ENCODE measurements around the gene TMEM30B. TPM values are rescaled to one million over a fixed set of nuclear protein-coding genes. Genes with fewer than 3 reads are reported as not detected.

The TMEM30B gene
- total and polyA plus RNA-seq, 2 of the 4 experiments (the other 2 are of a cell fraction): 0.03 TPM; not detected in 1

- no peak overlapping the region for H2AK5ac ChIP-seq (ENCODE audit: low read depth, low read length)
- H3K27ac ChIP-seq (ENCODE audit: insufficient read depth, low read length): no peak overlapping the region
- DNase-seq (no peak), ATAC-seq (ENCODE audit: low read depth) (no peak)
- H2AK9ac ChIP-seq (replicated peaks; ENCODE audit: low read depth, low read length, poor library complexity): no peak overlapping the region
- H3K56ac ChIP-seq (ENCODE audit: extremely low read depth, insufficient read depth, low read length): no peak overlapping the region
- no peak overlapping the region for H2BK5ac ChIP-seq (ENCODE audit: low read depth, low read length, poor library complexity, severe bottlenecking)
- dilution Hi-C loops (cut with HindIII; ENCODE audit: low sequenced_read_pairs, unreplicated experiment): no loop called here
- H3K14ac ChIP-seq (replicated peaks; ENCODE audit: low read depth, low read length): no peak overlapping the region
- no peak overlapping the region for H2BK120ac ChIP-seq (ENCODE audit: low read depth, low read length)
- no peak overlapping the region for H3K4ac ChIP-seq (ENCODE audit: low read depth, low read length)
- H4K91ac ChIP-seq (ENCODE audit: insufficient read depth, low read depth, low read length): no peak overlapping the region
- WGBS, 2 experiments (ENCODE audit: extremely low coverage in 2 of 2, insufficient read length in 1 of 2): no CpG with 5 or more reads among the region's 3 CpGs
- intact Hi-C loops (cut with micrococcal nuclease): no loop called here
- H3K23ac ChIP-seq (ENCODE audit: low read depth, low read length): no peak overlapping the region
- H4K8ac ChIP-seq (ENCODE audit: low read depth in 2 of 2, low read length in 2 of 2): no peak overlapping the region
- no peaks in the 10 kb centered on the region for H3K79me1 ChIP-seq (ENCODE audit: low read depth in 1 of 2, low read length in 2 of 2)
- H2AFZ ChIP-seq (replicated peaks; ENCODE audit: low read length, poor library complexity): no peak overlapping the region
- no peak overlapping the region for H3K4me2 ChIP-seq (ENCODE audit: low read depth, low read length)
- no peak overlapping the region for H3K18ac ChIP-seq (ENCODE audit: low read depth, low read length)
- no peak overlapping the region for H3K4me3 ChIP-seq (ENCODE audit: insufficient read depth, low read depth, low read length)
- POLR2A ChIA-PET (ENCODE audit: unreplicated experiment): no interaction called here
- TF ChIP-seq, protein P1, sequence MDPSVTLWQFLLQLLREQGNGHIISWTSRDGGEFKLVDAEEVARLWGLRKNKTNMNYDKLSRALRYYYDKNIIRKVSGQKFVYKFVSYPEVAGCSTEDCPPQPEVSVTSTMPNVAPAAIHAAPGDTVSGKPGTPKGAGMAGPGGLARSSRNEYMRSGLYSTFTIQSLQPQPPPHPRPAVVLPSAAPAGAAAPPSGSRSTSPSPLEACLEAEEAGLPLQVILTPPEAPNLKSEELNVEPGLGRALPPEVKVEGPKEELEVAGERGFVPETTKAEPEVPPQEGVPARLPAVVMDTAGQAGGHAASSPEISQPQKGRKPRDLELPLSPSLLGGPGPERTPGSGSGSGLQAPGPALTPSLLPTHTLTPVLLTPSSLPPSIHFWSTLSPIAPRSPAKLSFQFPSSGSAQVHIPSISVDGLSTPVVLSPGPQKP (IDR thresholded peaks at IDR 0.05; ENCODE audit: borderline replicate concordance, low read depth, low read length): no peak
- no peak for TF ChIP-seq POLR2A (IDR thresholded peaks at IDR 0.05; ENCODE audit: low read depth, low read length)
- TF ChIP-seq CEBPB (IDR thresholded peaks at IDR 0.05; ENCODE audit: low read depth, low read length): no peak
- no peak for TF ChIP-seq NFE2L2 (IDR thresholded peaks at IDR 0.05; ENCODE audit: low read depth, low read length)
- no peak for TF ChIP-seq MAZ (IDR thresholded peaks at IDR 0.05; ENCODE audit: borderline replicate concordance, low read depth, low read length)
- no peak for TF ChIP-seq FOS (IDR thresholded peaks at IDR 0.05; ENCODE audit: low read depth, low read length)
- H2BK20ac ChIP-seq (ENCODE audit: low read depth, low read length): no peak overlapping the region
- H3K27me3 ChIP-seq (ENCODE audit: control insufficient read depth, insufficient read depth, low read length): peaks cover 19% of the 10 kb centered on the region
- no peak overlapping the region for H2BK15ac ChIP-seq (ENCODE audit: low read depth, low read length)
- no peaks in the 10 kb centered on the region for H3K36me3 ChIP-seq (ENCODE audit: control insufficient read depth, insufficient read depth, low read length)
- H4K5ac ChIP-seq (ENCODE audit: low read depth, low read length): no peak overlapping the region
- H3K4me1 ChIP-seq (ENCODE audit: control insufficient read depth, insufficient read depth, low read length): no peaks in the 10 kb centered on the region
- in situ Hi-C loops (cut with MboI; ENCODE audit: low sequenced_read_pairs): loop anchor here (5.0 kb wide), 1 partner anchor 538 kb away; no protein-coding TSS in a partner anchor
- CTCF ChIA-PET: no interaction called here
- no peaks in the 10 kb centered on the region for H4K20me1 ChIP-seq (ENCODE audit: insufficient read depth, low read length)
- BruUV-seq (replicated peaks): no TSS peak
- no peaks in the 10 kb centered on the region; the same call in 1 of the 2 replicates for H3K9me3 ChIP-seq (ENCODE audit: control insufficient read depth, insufficient read depth, low read length)
- H3K9me1 ChIP-seq (ENCODE audit: insufficient read depth, low read length): no peaks in the 10 kb centered on the region
- H3K9ac ChIP-seq (ENCODE audit: low read depth, low read length): no peak overlapping the region
These were observed 17.7 kb upstream of the TMEM30B start for GRCh38 chr14:61298824-61299223.

Measured in IMR-90 (cell line).